Measurements from ENCODE around the gene RPS21. TPM values are rescaled to one million over a fixed set of nuclear protein-coding genes. Genes with fewer than 3 reads are reported as not detected.

The RPS21 gene
- total and polyA plus RNA-seq, 2 of the 13 experiments (the other 11 are each of a cell fraction or from before 2014, with no cell fraction given), result 2,647 to 11,063 TPM

DNA sequence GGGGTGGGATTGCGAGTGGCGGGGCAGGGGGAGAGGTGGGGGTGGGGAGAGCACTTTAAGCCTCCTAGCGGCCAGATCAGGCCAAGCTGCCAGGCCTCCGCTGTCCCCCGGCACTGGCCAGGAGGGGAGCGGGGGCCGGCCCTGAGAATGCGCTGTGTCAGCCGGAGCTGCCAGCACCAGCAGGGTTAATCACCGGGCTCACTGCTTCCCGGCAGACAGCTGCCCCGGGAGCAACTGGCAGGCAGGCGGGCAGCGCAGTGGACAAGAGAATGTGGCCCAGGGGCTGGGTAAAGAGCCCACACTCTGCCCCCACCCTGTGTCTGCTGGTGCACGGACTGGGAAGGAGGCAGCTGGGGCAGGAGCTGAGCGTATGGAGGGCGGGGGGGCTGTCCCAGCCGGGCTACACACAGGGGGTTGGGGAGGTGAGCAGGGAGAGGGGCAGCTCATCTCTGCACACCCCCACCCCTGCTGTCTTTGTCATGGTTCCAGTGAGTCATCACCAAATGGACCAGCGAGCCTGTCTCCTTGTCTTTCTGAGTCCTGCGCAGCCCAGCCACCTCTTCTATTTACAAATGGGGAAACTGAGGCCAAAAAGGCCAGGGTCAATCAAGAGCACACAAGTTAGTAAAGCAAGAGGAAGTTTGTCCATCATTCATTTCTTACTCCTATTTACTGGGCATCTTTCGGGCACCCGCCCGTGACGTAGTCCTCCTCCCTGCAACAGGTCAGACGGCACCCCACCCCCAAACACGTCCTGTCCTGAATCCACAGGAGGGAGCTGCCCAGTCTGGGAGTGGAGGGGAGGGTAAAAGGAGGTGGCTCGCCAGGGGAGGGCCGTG is 17.7 kb upstream of the RPS21 start (continued):
- TF ChIP-seq, protein P1, sequence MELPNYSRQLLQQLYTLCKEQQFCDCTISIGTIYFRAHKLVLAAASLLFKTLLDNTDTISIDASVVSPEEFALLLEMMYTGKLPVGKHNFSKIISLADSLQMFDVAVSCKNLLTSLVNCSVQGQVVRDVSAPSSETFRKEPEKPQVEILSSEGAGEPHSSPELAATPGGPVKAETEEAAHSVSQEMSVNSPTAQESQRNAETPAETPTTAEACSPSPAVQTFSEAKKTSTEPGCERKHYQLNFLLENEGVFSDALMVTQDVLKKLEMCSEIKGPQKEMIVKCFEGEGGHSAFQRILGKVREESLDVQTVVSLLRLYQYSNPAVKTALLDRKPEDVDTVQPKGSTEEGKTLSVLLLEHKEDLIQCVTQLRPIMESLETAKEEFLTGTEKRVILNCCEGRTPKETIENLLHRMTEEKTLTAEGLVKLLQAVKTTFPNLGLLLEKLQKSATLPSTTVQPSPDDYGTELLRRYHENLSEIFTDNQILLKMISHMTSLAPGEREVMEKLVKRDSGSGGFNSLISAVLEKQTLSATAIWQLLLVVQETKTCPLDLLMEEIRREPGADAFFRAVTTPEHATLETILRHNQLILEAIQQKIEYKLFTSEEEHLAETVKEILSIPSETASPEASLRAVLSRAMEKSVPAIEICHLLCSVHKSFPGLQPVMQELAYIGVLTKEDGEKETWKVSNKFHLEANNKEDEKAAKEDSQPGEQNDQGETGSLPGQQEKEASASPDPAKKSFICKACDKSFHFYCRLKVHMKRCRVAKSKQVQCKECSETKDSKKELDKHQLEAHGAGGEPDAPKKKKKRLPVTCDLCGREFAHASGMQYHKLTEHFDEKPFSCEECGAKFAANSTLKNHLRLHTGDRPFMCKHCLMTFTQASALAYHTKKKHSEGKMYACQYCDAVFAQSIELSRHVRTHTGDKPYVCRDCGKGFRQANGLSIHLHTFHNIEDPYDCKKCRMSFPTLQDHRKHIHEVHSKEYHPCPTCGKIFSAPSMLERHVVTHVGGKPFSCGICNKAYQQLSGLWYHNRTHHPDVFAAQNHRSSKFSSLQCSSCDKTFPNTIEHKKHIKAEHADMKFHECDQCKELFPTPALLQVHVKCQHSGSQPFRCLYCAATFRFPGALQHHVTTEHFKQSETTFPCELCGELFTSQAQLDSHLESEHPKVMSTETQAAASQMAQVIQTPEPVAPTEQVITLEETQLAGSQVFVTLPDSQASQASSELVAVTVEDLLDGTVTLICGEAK (IDR thresholded peaks at IDR 0.05), result no peak
- TF ChIP-seq, protein P1 (CRISPR knock-in tag; IDR thresholded peaks at IDR 0.05), result no peak
- TF ChIP-seq PCBP1 (IDR thresholded peaks at IDR 0.05; ENCODE audit: borderline replicate concordance, low read depth, low read length) (peak; percentile 94; the same call in 1 of the 2 replicates), ZNF615 (CRISPR knock-in tag; IDR thresholded peaks at IDR 0.05; ENCODE audit: borderline replicate concordance) (no peak), ZNF382 (CRISPR knock-in tag; IDR thresholded peaks at IDR 0.05; ENCODE audit: borderline replicate concordance) (no peak), ZFX (CRISPR knock-in tag; IDR thresholded peaks at IDR 0.05; ENCODE audit: low read depth) (no peak; the same call in 1 of the 2 replicates), CREM (IDR thresholded peaks at IDR 0.05) (no peak; the same call in 1 of the 2 replicates), CREM (CRISPR knock-in tag; IDR thresholded peaks at IDR 0.05) (no peak), ARNT (IDR thresholded peaks at IDR 0.05) (no peak), NFYC (CRISPR knock-in tag; IDR thresholded peaks at IDR 0.05) (no peak), ZNF710 (CRISPR knock-in tag; IDR thresholded peaks at IDR 0.05; ENCODE audit: borderline replicate concordance) (0 out of 2 replicates have a peak, but pooled peaks have one; percentile 5), ZNF577 (CRISPR knock-in tag; IDR thresholded peaks at IDR 0.05; ENCODE audit: borderline replicate concordance, low read depth) (no peak), TBX3 (IDR thresholded peaks at IDR 0.05; ENCODE audit: borderline replicate concordance) (0 out of 2 replicates have a peak, but pooled peaks have one; percentile 5)
- TF ChIP-seq, protein P2, sequence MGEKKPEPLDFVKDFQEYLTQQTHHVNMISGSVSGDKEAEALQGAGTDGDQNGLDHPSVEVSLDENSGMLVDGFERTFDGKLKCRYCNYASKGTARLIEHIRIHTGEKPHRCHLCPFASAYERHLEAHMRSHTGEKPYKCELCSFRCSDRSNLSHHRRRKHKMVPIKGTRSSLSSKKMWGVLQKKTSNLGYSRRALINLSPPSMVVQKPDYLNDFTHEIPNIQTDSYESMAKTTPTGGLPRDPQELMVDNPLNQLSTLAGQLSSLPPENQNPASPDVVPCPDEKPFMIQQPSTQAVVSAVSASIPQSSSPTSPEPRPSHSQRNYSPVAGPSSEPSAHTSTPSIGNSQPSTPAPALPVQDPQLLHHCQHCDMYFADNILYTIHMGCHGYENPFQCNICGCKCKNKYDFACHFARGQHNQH (CRISPR knock-in tag; IDR thresholded peaks at IDR 0.05), result no peak; the same call in 1 of the 2 replicates
- TF ChIP-seq, protein P3, sequence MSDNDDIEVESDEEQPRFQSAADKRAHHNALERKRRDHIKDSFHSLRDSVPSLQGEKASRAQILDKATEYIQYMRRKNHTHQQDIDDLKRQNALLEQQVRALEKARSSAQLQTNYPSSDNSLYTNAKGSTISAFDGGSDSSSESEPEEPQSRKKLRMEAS (IDR thresholded peaks at IDR 0.05), result no peak

Data from HepG2 (cell line).